Colon (tissue), 2 donors: ENCODE results near the gene FHOD3.

ENCODE experiments used
- FAIRE-seq: peaks from 2 replicates; lab custom pipeline; 2012; peaks lifted over from hg19 to GRCh38; lab: Jason Lieb, UNC
- donor health status: control.
- donor health status: control.

FHOD3 gene

DNA sequence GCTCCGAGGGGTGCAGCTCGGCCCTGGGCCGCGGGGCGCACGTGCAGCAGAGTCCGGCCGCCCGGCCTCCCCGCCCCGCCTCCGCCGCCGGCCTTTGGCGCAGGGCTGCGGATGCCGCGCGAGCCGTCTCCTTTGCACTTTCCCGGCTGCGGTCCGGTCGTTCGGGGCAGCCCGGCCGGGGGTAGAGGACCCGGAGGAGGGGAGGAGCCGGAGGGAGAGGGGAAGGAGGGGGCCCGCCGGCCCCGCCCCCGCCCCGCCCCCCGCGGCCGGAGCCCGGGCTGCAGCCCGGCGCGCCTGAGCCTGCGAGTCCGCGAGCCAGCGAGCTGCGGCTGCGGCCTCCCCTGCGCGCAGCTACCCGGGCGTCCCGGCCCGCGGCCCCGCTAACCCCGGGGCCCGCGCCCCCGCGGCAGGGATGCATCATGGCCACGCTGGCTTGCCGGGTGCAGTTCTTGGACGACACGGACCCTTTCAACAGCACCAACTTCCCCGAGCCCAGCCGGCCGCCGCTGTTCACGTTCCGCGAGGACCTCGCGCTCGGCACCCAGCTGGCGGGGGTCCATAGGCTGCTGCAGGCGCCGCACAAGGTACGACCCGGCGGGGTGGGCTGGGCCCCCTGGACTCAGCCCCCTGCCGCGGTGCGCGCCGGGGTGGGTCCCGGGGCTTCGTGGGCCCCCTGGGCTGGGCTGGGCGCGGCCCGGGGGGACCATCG, at the start of gene FHOD3:
Gene FHOD3, plus strand, starts transcription at position 297 of the 709 bp plus-strand sequence. Its CDS starts 123 bp downstream, at position 420.
- FAIRE-seq, result no peak

DNA sequence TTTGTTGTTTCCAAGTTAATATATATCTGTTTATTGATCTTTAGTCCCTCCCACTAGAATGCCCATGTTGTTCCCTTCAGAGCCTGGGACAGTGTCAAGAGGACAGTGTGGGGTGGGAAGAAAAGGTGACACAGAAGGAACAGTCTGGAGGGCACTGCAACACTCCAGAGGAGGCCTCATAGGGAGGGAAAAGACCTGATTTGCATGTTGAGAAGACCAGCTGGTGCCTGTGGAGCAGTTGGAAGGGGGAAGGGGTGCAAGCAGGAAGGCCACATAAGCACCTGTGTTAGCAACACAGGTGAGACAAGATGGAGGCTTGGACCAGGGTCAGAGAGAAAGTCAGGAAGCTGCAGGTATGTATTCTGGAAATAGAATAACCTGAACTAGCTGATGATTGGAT, 48.1 kb upstream of the FHOD3 start:
- FAIRE-seq, result no peak

DNA sequence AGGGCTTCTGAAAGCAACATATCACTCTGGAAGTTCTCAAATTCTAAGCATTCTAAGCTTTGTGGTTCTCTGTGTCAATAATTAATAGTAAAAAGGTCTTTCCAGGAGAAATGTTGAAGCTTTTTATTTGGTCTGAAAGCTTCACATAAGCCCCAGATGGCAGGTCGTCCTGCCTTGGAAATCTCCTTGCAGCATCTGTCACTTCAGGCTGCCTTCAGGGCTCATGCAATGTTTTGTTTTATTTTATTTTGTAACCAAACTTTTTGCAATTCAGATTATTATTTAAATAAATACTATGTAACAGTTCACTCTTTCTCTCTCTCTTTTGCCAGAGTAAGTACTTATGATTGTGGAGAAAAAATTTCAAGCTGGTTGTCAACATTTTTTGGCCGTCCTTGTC, 46.7 kb upstream of the FHOD3 start:
- no peak for FAIRE-seq

DNA sequence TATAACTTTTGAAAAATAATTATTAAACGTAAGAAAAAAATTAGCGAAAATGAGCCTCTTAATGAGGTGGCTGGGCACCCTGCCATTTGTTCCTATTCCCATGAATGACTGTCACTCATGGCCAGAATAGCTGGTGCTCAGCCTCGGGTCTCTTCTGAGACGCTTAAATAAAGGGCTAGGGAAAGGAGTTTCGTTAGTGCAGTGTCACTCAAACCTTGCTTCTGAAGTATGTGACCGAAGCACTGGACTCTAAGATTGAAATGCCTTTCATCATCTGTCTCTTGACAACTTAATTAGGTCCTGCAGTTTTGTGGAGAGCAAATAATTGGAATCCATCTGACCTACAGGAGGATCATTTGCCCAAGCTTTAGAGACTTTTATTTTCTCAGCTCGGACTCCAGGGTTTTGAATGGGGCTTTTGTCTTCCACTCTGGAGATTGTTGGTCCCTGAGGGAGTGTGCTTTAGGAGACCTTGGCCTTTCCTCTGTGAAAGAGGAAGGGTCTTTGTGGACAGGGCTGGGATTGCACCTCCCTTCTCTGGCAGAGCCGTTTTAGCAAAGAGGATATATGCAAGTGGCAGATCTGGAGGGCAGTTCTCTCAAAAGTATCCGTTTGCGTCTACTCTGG, 42.3 kb upstream of the FHOD3 start:
- FAIRE-seq, result no peak

DNA sequence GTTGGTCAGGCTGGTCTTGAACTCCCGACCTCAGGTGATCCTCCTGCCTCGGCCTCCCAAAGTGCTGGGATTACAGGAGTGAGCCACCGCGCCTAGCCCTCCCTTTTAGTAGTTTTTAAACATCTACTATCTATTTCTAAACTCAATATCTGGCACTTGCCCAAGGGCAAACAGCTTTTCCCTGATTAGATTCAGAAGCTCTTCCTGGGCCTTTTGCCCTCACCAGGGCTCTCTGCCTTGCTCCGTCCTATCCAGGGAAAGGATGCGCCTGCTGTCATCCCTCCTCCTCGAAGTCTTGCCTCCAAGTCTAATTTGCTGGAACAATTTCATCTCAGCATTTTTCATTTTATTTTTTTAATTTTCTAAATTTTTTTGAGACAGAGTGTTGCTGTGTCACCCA, 41.4 kb upstream of the FHOD3 start:
- no peak for FAIRE-seq

DNA sequence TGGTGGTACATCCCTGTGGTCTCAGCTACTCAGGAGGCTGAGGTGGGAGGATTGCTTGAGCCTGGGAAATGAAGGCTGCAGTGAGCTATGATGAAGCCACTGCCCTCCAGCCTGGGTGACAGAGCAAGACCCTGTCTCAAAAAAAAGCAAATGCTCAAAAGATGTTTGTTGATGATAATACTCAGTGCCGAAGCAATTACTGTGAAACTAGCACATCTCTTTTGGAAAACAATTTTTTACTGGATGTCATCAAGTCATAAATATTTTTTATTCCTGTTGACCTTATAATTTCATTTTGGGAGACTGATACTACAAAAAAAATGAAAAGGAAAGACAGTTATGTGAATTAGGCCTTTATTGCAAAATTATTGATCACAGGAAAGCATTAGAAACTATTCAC, 34.5 kb upstream of the FHOD3 start:
- FAIRE-seq, result no peak

DNA sequence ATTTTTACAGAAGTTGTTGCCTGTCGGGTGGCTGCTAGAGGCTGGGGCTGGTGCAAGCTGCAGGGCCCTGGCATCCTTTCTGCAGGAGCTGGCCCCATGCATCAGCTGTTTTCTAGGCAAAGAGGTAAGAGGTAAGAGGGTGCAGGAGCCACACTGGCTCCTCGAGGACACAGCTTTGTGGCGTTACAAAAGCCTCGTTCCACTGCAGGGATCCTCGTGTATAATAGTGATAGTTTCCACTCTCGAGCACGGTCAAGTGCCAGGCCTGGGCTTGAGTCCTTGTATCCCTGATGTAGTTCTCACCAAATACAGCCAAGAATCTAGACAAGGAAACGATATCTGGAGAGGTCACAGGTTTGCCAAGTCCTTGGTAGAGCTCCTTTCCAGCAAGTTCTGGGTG, 33.2 kb upstream of the FHOD3 start:
- no peak for FAIRE-seq

DNA sequence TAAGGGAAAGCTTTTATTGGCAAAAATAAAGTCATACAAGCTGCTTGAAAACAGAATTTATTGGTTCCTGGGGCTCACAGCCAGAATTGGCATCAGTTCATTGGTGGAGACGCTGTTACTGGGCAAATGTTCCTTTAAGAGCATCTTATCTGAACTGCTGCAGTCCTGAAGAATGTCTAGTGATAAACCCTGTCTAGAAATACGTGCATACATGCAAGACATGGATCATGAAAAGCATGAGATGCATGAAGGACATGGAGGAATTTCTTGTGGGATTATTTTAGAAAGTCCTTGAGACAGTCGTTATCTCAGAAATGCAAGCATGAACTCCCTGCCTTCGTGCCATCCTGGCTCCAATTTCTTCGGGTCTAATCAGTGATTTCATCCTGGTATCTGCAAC, 32.5 kb upstream of the FHOD3 start:
- no peak for FAIRE-seq

DNA sequence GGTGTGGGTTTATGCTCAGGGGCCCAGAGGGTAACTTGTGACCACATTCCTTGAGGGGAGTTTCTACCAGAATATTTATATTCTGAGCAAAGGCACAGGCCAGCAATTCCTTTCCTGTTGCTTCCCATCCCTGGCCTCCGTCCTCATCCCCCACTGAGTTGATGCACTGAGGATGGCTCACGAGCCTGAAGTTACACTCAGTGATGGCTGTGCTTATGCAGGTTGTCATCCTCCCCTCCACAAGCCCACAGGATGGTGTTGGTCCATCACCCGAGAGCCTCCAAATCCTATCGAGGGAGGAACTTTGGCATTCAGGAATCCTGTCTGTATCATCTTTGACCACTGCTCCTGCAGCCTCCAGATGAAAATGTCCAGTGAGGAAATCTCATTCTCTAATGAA, 28.4 kb upstream of the FHOD3 start:
- FAIRE-seq, result no peak

DNA sequence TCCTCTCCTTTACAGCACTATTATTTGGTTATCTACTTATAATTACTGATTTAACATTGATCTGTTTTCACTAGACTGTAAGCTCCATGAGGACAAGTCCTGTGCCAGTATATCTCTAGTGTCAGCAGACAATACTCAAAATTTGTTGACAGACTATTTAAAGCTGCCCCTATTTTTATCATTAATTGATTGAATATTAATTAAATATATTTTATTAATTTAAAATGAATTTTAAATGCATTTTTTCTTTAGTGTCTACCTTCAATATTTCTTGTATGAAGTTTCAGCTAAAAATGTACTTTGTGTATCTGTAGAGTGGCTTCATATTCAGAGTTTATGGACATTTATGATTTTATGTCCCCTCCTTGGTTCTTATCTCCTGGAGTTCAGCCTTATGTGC, 26.4 kb upstream of the FHOD3 start:
- FAIRE-seq, result no peak

DNA sequence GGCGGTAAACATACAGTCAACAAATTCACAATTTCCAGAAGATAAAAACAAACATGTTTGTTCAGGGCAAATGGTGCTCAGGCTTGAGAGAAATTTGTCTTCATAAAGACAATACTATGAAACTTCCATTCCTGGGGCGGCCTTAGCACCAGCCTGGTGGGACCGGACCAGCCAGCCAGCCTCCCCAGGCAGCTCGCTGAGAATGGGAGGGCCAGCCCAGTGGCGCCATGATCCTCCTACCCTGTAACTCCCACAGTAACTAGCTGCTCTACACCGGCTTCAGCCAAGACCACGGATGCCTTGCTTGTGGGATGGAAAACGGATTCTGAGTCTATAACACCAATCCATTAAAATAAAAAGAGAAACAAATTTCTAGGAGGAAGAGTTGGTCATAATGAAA, 24.2 kb upstream of the FHOD3 start:
- no peak for FAIRE-seq

DNA sequence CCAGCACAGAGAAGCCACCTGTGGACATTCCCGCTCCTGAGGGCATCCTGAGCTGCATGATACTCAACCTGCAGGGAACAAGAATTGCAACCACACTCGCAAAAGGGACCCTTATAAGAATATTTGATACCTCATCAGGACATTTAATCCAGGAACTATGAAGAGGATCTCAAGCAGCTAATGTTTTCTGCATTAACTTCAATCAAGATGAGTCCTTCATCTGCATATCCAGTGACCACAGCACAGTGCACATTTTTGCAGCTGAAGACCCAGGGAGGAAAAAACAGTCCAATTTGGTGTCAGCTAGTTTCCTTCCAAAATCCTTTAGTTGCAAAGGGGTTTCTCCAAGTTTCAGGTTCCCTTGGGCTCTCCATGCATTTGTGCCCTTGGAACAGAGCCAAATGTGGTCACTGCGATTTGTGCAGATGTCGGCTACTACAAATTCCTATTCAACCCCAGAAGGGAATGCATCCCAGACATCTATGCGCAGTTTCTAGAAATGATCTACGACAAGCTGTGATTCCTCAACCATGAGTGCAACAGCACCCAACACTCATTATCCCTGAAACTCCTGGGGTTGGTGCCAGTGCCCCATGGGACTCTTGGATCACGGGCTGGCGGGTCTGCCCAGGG, 23.3 kb upstream of the FHOD3 start:
- no peak for FAIRE-seq

DNA sequence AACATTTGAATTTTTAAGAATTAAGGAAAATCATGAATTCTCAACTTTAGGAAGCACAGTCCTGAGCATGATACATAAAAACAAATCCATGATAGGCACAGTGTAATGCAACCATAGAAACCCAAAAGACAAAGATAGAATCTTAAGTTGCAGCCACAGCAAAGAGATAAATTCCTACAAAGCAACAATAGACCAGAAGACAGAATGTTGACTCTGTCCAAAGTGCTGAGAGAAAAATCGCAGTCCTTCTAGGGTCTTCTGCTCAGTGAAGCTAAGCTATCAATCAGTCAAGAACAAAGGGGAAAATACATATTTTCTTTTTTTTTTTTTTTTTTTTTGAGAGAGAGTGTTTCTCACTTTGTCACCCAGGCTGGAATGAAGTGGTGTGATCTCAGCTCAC, 22.0 kb upstream of the FHOD3 start:
- FAIRE-seq, result no peak

DNA sequence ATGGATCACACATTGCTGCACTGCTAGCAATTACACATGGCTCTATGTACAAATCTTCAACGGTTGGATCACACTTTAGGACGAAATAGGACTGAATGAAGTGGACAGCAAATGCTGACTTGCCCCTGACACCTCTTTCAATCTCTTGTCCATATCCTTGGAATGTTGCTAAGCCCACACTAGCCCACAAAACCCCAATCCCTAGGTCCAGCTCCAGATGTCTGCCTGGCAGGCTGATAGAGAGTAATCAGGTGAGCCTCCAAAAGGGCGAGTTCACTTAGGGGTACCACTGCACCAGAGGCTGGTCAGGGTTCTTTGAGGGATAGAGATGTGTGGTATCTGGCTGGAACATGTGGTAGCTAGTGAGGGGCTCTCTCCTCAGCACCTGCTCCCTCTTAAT, 18.5 kb upstream of the FHOD3 start:
- no peak for FAIRE-seq

DNA sequence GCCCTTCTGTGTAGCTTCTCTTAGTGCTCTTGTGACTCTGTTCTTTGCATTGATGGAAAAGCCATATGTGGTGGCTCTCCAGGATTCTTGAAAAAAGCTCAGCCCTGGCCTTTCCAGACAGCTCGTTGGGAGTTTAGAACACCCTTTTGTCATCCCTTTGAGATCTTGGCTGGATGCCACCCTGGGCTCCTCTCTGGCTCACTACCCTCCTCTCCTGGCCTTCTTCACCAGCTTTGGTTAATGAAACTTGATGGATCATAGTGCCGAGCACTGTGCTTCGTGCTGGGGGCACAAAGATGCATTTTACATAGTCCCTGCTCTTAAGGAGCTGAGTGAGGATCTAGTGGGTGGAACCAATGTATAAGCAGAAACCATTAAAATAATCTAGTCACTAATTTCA, 15.6 kb upstream of the FHOD3 start:
- FAIRE-seq, result no peak

DNA sequence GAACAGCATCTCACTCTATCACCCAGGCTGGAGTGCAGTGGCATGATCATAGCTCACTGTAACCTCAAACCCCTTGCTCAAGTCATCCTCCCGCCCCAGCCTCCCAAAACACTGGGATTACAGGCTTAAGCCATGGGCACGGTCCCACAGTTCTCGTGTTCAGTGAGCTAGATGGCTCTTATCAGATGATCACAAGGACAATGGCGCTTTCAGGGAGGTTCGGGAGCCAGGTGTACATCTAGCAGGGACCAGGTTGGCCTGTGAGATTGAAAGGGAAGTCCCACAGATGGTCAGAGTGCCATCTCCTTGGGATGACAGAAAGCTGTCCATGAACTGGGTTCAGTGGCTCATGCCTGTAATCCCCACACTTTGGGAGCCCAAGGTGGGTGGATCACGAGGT, 14.1 kb upstream of the FHOD3 start:
- FAIRE-seq, result no peak

DNA sequence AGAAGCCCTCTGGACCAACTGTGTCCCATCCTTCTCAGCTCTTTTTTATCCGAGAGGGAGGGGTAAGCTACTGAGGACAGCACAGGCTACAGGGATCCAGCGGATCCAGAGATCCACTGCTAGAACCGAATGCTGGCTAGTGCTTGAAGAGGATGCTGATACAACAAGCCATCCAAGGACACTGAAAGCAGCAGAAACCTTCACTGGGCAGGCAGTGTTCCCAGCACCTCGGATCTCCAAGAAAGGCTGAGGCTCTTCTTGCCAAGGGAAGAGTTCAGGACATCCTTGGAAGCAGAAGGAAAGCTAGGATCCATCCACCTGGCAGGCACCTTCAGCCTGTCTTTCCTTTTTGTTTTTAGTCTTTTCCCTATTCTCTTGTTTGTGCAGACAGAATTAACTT, 13.2 kb upstream of the FHOD3 start:
- FAIRE-seq, result no peak

DNA sequence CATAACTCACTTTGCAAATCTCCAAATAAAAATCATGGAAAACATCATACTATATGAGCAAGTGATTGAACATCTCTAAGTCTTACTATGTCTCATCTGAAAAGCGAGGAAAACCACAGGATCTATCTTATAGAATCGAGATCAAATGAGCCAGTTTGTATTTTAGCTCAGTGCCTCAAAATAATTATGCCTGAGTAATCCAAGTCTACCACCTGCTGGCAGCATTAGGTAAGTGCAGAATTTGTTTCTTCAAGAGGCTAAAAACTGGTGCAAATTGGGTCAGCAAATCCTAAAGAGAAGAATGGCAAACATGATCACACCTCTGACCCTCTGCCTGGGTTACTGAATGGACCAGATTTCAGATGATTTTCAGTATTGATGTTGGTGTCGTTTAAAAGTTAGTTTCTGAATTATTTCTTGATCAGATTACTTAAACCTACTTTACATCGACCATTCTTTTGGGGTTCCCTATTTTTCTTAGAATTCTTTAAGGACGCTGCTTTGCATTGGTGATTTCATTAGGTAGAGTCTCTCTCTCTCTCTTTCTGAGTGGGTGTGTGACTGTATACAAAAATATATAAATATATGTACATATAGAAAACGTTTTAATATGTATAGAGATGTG, 12.7 kb upstream of the FHOD3 start:
- FAIRE-seq, result peak; percentile 70

DNA sequence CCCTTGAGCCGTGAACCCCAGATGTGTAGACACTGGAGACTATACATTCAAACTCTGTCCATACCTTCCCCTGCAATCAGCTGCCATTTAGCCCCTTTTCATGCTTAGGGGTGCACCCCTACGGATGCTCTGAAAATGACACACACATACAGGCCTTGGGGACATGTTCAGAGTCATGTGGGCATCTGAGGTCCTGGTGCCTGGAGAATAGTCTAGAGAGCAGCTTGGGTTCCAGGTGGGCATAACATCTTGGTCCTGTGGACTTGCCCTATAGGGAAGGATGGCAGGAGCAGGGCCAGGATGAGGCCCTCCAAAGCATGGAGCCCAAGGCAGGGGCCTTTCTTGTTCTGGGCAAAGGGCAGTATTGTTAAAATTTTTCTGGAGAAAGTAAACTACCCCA, 9.9 kb upstream of the FHOD3 start:
- FAIRE-seq, result no peak

DNA sequence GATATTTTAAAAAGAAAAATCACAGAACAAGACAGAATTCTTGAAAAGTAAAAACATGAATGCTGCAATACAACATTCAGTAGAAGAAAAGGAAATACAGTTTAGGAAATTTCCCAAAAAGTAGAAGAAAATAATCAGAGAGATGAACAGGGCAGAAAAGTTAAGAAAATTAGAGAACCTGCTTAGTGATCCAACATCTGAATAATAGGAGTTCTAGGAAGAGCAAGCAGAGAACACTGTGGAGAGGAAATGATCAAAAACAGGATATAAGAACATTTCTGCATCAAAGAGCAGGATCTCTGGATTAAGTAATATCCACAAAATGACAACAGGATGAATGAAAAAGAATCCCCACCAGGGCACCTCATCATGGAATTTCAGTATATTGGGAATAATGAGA, 8.8 kb upstream of the FHOD3 start:
- FAIRE-seq, result no peak

DNA sequence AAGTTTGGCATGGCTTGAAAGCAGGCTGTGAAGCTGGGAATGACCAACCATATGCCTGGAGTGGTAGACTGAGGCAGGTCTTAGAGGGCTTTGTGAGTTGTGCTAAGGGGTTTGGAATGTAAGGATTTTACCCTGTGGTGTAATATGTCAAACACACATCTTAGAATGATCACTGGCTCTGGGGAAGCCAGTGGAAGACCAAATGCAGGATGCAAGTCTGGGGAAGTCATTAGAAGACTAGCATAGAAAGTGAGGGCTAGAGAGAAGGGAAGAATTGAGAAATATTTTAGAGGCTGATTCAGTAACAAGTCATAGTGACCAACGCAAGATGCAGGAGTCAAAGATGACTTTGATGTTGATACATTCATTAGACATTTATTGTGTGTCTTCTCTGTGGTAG, 3.5 kb upstream of the FHOD3 start:
- no peak for FAIRE-seq

DNA sequence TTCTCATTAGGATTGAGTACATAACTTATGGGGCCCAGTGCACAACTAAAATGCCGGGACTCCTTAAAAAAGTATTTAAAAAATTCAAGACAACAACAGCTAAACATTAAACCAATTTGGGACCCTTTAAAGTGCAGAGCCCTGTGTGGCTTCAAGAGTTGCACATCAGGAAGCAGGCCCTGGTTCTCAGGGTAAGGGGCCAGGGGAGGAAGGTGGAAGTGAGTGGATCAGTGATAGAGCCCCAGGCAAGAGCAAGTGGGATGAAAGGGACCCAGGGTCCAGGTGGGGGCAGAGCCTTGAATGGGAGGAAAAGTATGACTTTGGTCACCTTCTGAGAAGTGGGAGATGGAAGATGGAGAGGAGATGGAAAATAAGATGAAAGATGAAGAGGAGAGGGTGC, 2.3 kb upstream of the FHOD3 start:
- FAIRE-seq, result no peak

DNA sequence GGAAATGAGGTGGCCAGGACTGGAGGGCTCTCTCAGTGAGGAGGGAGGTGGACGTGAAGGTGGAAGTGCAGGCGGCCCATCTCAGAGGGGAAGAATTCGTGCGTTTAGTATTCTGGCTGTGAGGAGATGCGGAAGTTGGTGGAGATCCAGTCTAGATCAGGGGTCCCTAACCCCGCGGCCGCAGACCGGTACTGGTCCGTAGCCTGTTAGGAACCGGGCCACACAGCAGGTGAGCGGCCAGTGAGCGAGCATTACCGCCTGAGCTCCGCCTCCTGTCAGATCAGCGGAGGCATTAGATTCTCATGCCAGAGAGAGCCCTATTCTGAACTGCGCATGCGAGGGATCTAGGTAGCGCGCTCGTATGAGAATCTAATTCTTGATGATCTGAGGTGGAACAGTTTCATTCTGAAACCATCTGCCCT, 1.6 kb upstream of the FHOD3 start:
- FAIRE-seq, result no peak
